HG03571 (cell line): ENCODE measurements around the gene SON.
"Not testable (repeated sequence)": the region's sequence is repeated elsewhere in the genome, so short reads cannot be mapped to it uniquely, and the experiment has no call there.

ENCODE experiments used
- ATAC-seq: cut with Tn5 transposase; IDR thresholded peaks from one replicate; pipeline ENCODE4 v1.9.1; 2021; ENCODE audit not compliant: unreplicated experiment

The SON gene

GRCh38 chr21:33572350-33572749 is 29.5 kb downstream of the SON start:
- ATAC-seq, result no peak

- ATAC-seq, result not testable (repeated sequence)
These were observed 33.9 kb downstream of the SON start for GRCh38 chr21:33576741-33577141.

GRCh38 chr21:33578214-33578613 is 35.4 kb downstream of the SON start:
- no peak for ATAC-seq

- ATAC-seq, result no peak
These were observed 36.2 kb downstream of the SON start for GRCh38 chr21:33578959-33579542.

- ATAC-seq, result no peak
These were observed 41.6 kb downstream of the SON start for GRCh38 chr21:33584455-33584854.

- ATAC-seq, result no peak
These were observed 44.1 kb downstream of the SON start for GRCh38 chr21:33586927-33587326.

- peak; percentile 41 for ATAC-seq
These were observed 45.1 kb downstream of the SON start for GRCh38 chr21:33587792-33588484.

DNA sequence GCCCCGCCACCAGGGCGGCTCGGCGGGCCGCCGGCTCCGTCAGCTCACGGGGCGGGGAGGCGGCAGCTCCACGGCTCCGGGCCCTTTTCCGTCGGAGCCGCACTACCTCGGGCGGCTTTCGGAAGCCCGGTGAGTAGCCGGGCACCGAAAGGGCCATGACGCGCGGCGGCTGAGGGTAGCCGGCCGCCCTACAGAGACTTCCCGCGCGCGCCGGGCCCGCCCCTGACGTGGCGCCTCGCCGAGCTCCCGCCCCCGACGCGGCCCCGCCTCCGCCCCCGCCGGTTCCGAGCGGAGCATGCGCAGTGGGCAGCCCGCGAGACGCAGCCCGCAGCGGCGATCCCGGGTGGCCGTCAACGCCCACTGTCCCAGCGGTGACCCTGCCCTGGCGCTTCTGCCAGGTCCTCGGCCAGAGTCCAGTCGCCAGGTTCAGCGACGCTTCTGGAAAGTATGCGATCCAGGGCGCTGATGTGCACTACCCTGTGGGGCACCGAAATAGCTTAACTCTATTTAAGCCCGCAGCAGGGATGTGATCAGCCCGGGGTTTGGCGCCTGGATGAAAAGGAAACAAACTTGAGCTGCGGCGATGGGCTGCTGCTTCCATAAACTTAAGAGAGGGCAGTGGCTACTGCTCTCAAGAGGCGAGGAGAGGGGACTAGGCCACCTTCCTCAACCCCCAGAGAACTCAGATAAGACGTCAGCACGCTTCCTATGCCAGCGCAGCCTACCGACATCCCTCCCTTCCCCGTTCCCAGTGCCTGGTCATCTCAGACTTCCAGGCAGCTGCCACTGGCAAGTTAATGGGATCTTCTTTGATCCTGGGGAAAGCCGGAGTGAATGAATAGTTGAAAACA is 45.9 kb downstream of the SON start, which contains the start of gene DONSON:
DONSON (minus strand) TSS at position 200 of the 851 bp plus-strand sequence; CDS start at position 157, 43 bp downstream.
- peak; percentile 89 for ATAC-seq

- no peak for ATAC-seq
These were observed 55.2 kb downstream of the SON start for GRCh38 chr21:33598051-33598450.

GRCh38 chr21:33608559-33608958 is 65.7 kb downstream of the SON start:
- no peak for ATAC-seq

DNA sequence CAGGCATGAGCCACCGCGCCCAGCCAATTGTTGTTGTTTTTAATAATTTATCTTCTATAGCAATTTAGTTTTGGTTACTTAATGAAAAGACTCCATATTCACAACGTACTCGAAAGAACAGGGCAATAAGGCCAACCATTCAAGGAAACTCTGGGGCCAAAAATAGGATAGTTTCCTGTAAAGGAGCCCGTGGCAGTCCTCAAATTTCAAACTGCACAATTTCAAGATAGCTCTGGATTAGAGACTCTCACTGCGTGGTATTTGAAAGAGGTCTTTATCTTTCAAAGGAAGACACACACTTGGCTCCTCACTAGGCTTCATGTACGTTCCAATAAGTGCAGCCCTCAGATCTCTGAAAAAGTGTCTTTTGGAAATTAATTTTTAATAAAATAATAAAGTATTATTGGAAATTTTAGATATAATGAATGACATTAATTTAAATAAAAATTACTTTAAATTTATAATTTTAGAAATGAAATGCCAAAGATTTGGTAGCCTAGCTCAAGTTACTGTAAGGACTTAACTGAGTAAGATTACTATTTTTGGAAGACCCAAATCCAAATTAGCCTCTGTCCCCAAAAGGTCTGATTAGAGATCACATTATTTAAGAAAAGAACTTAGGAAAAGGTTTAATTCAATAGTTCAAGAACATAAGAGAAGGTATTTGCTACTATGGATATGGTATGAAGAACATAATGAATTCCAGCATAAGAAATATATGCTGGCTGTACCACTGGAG is 68.3 kb downstream of the SON start:
- ATAC-seq, result no peak

DNA sequence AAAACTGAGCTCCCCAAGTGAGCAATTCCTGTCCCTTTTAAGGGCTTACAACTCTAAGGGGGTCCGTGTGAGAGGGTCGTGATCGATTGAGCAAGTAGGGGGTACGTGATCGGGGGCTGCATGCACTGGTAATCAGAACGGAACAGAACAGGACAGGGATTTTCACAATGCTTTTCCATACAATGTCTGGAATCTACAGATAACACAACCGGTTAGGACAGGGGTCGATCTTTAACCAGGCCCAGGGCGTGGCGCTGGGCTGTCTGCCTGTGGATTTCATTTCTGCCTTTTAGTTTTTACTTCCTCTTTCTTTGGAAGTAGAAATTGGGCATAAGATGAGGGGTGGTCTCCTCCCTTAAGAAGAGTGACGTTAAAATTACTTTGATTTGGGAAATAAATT is 74.7 kb downstream of the SON start:
- ATAC-seq, result not testable (repeated sequence)

- no peak for ATAC-seq
These were observed 75.6 kb downstream of the SON start for GRCh38 chr21:33618407-33618806.

DNA sequence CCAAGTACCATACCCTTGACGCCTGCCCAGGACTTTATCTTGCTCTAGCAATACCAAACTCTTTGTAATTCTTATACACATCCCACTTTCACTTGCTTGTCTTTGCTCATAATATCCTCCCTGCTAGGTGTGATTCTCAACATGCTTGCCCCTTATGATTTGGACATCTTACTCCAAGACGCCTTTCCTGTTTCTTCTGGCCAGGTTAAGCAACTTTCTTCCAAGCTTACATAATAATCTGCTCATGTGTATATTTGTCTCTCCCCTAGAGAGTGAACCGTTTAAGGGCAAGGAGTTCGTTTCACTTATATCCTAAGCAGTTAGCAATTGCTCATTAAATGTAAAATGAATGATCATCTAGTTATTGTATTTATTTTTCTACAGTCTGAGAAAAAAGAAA is 76.9 kb downstream of the SON start:
- ATAC-seq, result no peak

- no peak for ATAC-seq
These were observed 79.4 kb downstream of the SON start for GRCh38 chr21:33622253-33622652.

DNA sequence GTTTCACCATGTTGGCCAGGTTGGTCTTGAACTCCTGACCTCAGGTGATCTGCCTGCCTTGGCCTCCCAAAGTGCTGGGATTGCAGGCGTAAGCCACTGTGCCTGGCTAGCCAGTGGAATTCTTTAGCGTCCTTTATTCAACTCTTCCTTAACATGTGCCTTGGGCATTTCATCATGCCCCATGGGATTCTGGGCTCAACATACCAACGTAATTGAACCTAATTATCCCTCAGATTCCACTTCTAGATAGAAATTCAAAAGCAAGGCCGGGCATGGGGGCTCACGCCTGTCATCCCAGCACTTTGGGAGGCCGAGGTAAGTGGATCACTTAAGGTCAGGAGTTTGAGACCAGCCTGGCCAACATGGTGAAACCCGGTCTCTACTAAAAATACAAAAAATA is 83.3 kb downstream of the SON start:
- ATAC-seq, result not testable (repeated sequence)
